BE2C (cell line): Measurements from ENCODE around the gene FILIP1.

Source experiments
- DNase-seq: peaks from one replicate; pipeline ENCODE4 v3.0.0-alpha.2; 2020
- H3K27me3 ChIP-seq: fragments of 250-450 bp; sonication (Bioruptor Pico); 2 replicates; pipeline ENCODE4 v1.5.1; 2020; ENCODE audit warnings: mild to moderate bottlenecking
- H3K36me3 ChIP-seq: fragments of 250-450 bp; sonication (Bioruptor Pico); 2 replicates; pipeline ENCODE4 v1.5.1; 2020; ENCODE audit warnings: mild to moderate bottlenecking
- H3K4me1 ChIP-seq: fragments of 250-450 bp; sonication (Bioruptor Pico); 2 replicates; pipeline ENCODE4 v1.5.1; 2020
- H3K4me3 ChIP-seq: 2 replicates; pipeline ENCODE4 v1.5.1; 2011; ENCODE audit warnings: low read depth, low read length
- H3K9me3 ChIP-seq: fragments of 250-450 bp; sonication (Bioruptor Pico); 2 replicates; pipeline ENCODE4 v1.5.1; 2020
- CTCF ChIP-seq: IDR thresholded peaks from 2 replicates; pipeline ENCODE4 v1.5.1; 2012; ENCODE audit warnings: mild to moderate bottlenecking, low read depth, low read length

The FILIP1 gene

DNA sequence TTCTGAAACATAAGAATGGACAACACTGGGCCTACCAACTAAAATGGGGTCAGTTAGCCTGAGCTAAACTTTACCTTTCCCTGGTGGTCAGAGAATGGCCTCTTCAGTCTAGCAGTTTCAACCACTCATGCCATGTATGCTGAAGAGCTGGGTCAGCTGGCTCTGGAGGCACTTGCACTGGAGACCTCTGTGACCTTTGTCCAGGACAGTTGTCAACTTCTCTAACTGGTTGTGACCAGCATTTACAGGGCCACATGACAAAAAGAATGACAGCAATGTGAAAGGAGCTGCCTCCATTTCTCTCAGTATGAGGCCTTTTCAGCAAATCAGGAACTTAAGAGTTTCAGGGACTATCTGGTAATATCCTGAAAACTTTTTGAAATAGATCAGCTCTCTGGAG is 149.1 kb downstream of the FILIP1 start:
- TF ChIP-seq CTCF = no peak

DNA sequence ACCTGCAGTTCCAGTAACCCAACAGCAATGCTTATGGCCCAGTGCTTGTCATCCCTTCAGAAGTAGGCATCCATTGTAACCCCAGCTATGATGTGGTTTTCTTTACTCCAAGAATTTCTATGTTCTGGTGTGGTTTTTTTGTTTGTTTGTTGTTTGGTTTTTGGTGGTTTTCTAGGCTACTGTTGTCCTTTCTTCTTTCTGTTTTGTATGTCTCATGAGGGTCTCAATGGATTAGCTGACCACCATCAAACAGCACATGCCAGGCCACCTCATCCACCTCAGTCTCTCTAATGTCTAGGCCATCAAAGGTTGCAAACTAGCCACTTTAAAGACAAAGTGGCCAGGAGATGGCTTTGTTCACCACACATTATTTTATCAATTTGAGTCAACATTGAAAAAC is 149.6 kb downstream of the FILIP1 start:
- DNase-seq = no peak
- Histone ChIP-seq H3K27me3 (no peaks in the 10 kb centered on the region), H3K4me3 (no peak overlapping the region), H3K4me1 (peaks cover 14% of the 10 kb centered on the region), H3K9me3 (no peaks in the 10 kb centered on the region), H3K36me3 (no peaks in the 10 kb centered on the region)
- TF ChIP-seq CTCF = no peak

More for the DNA sequence above, 149.1 kb downstream of the FILIP1 start:
- peaks cover 16% of the 10 kb centered on the region for H3K4me1 ChIP-seq
- H3K9me3 ChIP-seq = no peaks in the 10 kb centered on the region
- no peaks in the 10 kb centered on the region for H3K27me3 ChIP-seq
- H3K4me3 ChIP-seq = no peak overlapping the region
- H3K36me3 ChIP-seq = no peaks in the 10 kb centered on the region
- no peak for DNase-seq

- no peak for DNase-seq
- H3K27me3 ChIP-seq = no peaks in the 10 kb centered on the region
Observed at GRCh38 chr6:75337835-75338580, 155.6 kb downstream of the FILIP1 start.

DNA sequence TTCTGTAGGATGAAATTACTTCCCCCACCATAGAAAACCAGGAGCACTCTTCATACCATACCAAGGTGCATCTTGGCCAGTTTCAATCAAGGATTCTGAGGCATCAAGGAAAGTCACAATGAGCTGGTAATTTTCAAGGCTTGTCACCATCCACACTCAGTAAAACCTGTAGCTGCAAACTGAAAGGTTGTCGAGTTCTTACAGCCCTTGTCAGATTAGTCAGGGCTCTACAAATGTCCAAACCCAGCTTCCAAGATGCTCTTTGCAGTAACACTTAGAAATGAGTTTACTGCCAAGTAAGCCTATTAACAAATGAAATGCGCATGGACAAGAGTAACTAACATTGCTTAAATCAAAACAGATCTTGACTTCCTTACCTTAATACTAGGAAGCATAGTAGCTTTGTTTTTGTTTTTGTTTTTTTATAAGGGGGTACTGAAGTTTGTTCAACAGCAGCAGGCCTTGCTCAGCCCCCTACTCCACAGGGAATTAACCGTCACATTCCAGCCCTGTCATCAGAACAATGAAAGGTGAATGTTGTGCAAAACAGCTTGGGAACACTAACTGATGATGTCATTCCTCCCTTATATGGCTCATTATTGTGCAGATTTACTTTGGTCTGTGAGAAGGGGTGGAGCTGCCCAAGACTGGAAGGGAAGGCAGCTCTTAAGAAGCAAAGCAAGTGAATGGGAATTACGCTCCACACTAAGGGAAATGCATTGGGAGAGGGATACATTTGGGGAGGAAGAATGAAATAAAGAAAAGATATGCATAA is 159.1 kb downstream of the FILIP1 start:
- Histone ChIP-seq H3K36me3 (no peaks in the 10 kb centered on the region), H3K4me3 (no peak overlapping the region), H3K4me1 (peaks cover 6% of the 10 kb centered on the region; the same call in 1 of the 2 replicates), H3K9me3 (no peaks in the 10 kb centered on the region), H3K27me3 (no peaks in the 10 kb centered on the region)
- TF ChIP-seq CTCF = no peak
- DNase-seq = peak; percentile 11

More at GRCh38 chr6:75337835-75338580, 155.6 kb downstream of the FILIP1 start:
- H3K36me3 ChIP-seq = no peaks in the 10 kb centered on the region
- H3K4me3 ChIP-seq = no peak overlapping the region
- H3K4me1 ChIP-seq = peaks cover 6% of the 10 kb centered on the region; the same call in 1 of the 2 replicates
- H3K9me3 ChIP-seq = no peaks in the 10 kb centered on the region
- no peak for TF ChIP-seq CTCF

- no peak for DNase-seq
- no peaks in the 10 kb centered on the region for H3K27me3 ChIP-seq
- H3K9me3 ChIP-seq = no peaks in the 10 kb centered on the region
- no peak for TF ChIP-seq CTCF
- H3K4me1 ChIP-seq = peaks cover 6% of the 10 kb centered on the region; the same call in 1 of the 2 replicates
- no peaks in the 10 kb centered on the region for H3K36me3 ChIP-seq
- no peak overlapping the region for H3K4me3 ChIP-seq
Observed at GRCh38 chr6:75333676-75334200, 159.9 kb downstream of the FILIP1 start.
